PC-9 (cell line): ENCODE results near the gene ZNF148. TPM values are rescaled to one million over a fixed set of nuclear protein-coding genes. Genes with fewer than 3 reads are reported as not detected.

Experiments used
- BruUV-seq: library from RNA; stranded (reverse); fragments of 400-500 nt; replicated peaks from 2 replicates; lab custom pipeline; 2021; lab: Mats Ljungman, UMichigan
- CTCF ChIA-PET: fragments of 300-600 bp; sonication (Branson Sonifier 250); formaldehyde crosslinking; loops from one replicate; lab custom pipeline; 2022; ENCODE audit warnings: antibody characterized with exemption; lab: Charles Lee
- POLR2A ChIA-PET: fragments of 300-600 bp; sonication (Branson Sonifier 250); formaldehyde crosslinking; loops from one replicate; lab custom pipeline; 2022; ENCODE audit warnings: antibody characterized with exemption; ENCODE audit not compliant: unreplicated experiment; lab: Charles Lee
- DNase-seq, 2 experiments: peaks; one replicate each; pipeline versions ENCODE4 v3.0.0 to v3.0.0-alpha.2; 2015 to 2022; ENCODE audit warnings: mixed read lengths in 1 of 2
- H2AFZ ChIP-seq: fragments of 200-600 bp; sonication (generic); 2 replicates; pipeline ENCODE4 v1.8.1; 2017; ENCODE audit warnings: antibody characterized with exemption
- H3F3A ChIP-seq: fragments of 200-600 bp; sonication (generic); 2 replicates; pipeline ENCODE4 v1.8.1; 2017; ENCODE audit warnings: antibody characterized with exemption, mild to moderate bottlenecking, low read depth; ENCODE audit not compliant: insufficient read depth
- H3K27ac ChIP-seq: fragments of 200-600 bp; sonication (generic); 2 replicates; pipeline ENCODE4 v1.6.1; 2016; ENCODE audit warnings: mixed run types
- H3K27me3 ChIP-seq: fragments of 200-600 bp; sonication (generic); 2 replicates; pipeline ENCODE4 v1.6.1; 2016; ENCODE audit warnings: low read depth, mixed run types; ENCODE audit not compliant: insufficient read depth
- H3K36me3 ChIP-seq: fragments of 200-600 bp; sonication (generic); 2 replicates; pipeline ENCODE4 v1.6.1; 2016; ENCODE audit warnings: low read depth, mixed run types
- H3K4me1 ChIP-seq: fragments of 200-600 bp; sonication (generic); replicated peaks from 2 replicates; pipeline ENCODE4 v1.6.1; 2016; ENCODE audit warnings: mixed run types; ENCODE audit not compliant: insufficient read depth
- H3K4me2 ChIP-seq: fragments of 200-600 bp; sonication (generic); 2 replicates; pipeline ENCODE4 v1.6.1; 2017; ENCODE audit warnings: mixed run types
- H3K4me3 ChIP-seq: fragments of 200-600 bp; sonication (generic); 2 replicates; pipeline ENCODE4 v1.6.1; 2016; ENCODE audit warnings: mixed run types
- H3K79me2 ChIP-seq: fragments of 200-600 bp; sonication (generic); 2 replicates; pipeline ENCODE4 v1.6.1; 2017; ENCODE audit warnings: low read depth, mixed run types
- H3K9me2 ChIP-seq: fragments of 200-600 bp; sonication (generic); 2 replicates; pipeline ENCODE4 v1.8.1; 2017; ENCODE audit warnings: mild to moderate bottlenecking; ENCODE audit not compliant: insufficient read depth
- H3K9me3 ChIP-seq: fragments of 200-600 bp; sonication (generic); 2 replicates; pipeline ENCODE4 v1.8.1; 2016; ENCODE audit warnings: low read depth; ENCODE audit not compliant: insufficient read depth
- H4K20me1 ChIP-seq: fragments of 200-600 bp; sonication (generic); 2 replicates; pipeline ENCODE4 v1.8.1; 2017; ENCODE audit not compliant: insufficient read depth
- EZH2 ChIP-seq: fragments of 200-600 bp; sonication (generic); IDR thresholded peaks from 2 replicates; pipeline ENCODE4 v1.8.0; 2017; ENCODE audit warnings: antibody characterized with exemption, low read depth
- intact Hi-C: fragments of 100-400 bp; cut with micrococcal nuclease; formaldehyde crosslinking; loops from one replicate; pipeline ENCODE4 v1.10.0; 2022; ENCODE audit not compliant: unreplicated experiment
- total RNA-seq: library from RNA; stranded (reverse); gene quantifications from 2 replicates; pipeline ENCODE4 v1.2.3, GENCODE V29; 2021
- TF ChIP-seq, protein P1 (sequence below): fragments of 200-600 bp; sonication (generic); conservative IDR thresholded peaks from 2 replicates; pipeline ENCODE4 v1.6.1; 2017; ENCODE audit warnings: mixed run types, antibody characterized with exemption, mild to moderate bottlenecking, moderate library complexity

Gene ZNF148
- total RNA-seq, 1 experiment from 2014 or later, result 62.6 TPM

DNA sequence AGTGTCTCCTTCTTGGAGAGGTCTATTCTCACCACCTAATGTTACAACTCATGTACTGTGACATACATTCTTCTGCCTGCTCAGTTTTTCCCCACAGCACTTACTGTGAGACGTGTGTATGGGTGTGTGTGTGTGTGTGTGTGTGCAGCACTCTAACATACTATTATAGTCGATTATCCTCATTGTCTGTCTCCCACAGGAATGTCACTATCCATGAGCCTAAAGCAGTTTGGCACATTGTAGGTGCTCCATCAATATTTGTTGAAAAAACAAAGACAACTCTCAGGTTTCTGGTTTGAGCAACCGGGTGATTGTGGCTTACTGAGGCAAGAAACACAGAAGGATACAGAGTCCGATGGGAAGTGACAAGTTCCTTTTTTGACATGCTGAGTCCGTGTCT lies 8.6 kb upstream of the ZNF148 start:
- Histone ChIP-seq H3K4me2 (no peak overlapping the region), H3K9me3 (no peaks in the 10 kb centered on the region), H3K4me1 (peaks cover 14% of the 10 kb centered on the region; the same call in 1 of the 2 replicates), H3K36me3 (no peaks in the 10 kb centered on the region), H4K20me1 (no peaks in the 10 kb centered on the region; the same call in 1 of the 2 replicates), H3K4me3 (no peak overlapping the region), H3K27ac (no peak overlapping the region), H3K27me3 (no peaks in the 10 kb centered on the region), H3F3A (0 out of 2 replicates have a peak, but pooled peaks cover 5% of the 10 kb centered on the region), H2AFZ (no peak overlapping the region), H3K9me2 (no peaks in the 10 kb centered on the region), H3K79me2 (no peaks in the 10 kb centered on the region)
- BruUV-seq, result no TSS peak
- no peak for TF ChIP-seq EZH2
- TF ChIP-seq, protein P1, sequence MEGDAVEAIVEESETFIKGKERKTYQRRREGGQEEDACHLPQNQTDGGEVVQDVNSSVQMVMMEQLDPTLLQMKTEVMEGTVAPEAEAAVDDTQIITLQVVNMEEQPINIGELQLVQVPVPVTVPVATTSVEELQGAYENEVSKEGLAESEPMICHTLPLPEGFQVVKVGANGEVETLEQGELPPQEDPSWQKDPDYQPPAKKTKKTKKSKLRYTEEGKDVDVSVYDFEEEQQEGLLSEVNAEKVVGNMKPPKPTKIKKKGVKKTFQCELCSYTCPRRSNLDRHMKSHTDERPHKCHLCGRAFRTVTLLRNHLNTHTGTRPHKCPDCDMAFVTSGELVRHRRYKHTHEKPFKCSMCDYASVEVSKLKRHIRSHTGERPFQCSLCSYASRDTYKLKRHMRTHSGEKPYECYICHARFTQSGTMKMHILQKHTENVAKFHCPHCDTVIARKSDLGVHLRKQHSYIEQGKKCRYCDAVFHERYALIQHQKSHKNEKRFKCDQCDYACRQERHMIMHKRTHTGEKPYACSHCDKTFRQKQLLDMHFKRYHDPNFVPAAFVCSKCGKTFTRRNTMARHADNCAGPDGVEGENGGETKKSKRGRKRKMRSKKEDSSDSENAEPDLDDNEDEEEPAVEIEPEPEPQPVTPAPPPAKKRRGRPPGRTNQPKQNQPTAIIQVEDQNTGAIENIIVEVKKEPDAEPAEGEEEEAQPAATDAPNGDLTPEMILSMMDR, result no peak
- ChIA-PET CTCF (no interaction called here), POLR2A (no interaction called here)
- DNase-seq, result no peak
- intact Hi-C loops, result no loop called here

DNA sequence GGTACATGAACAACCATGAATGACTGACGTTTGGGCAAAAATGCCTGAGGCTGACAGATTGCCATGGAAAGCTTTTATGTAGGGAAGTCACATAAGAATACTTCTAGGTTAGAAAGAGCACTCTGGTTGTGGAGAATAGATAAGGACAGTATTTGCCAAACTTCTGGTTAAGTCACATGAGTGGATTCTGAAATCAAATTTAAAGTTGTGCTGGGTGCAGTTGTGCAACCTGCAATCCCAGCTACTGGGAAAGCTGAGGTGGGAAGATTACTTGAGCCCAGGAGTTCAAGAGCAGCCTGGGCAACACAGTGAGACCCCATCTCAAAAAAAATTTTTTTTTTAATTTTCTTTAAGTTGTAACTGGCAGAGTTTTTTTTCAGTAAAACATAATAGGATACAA lies 7.2 kb upstream of the ZNF148 start:
- no TSS peak for BruUV-seq
- no peak for DNase-seq
- no peak overlapping the region; the same call in 1 of the 2 replicates for H3K27ac ChIP-seq
- H3K4me2 ChIP-seq, result peak overlapping the region; percentile 23; the same call in 1 of the 2 replicates
- H3K4me1 ChIP-seq, result peaks cover 14% of the 10 kb centered on the region; the same call in 1 of the 2 replicates
- intact Hi-C loops, result no loop called here
- no peaks in the 10 kb centered on the region for H3K79me2 ChIP-seq
- 0 out of 2 replicates have a peak, but pooled peaks cover 5% of the 10 kb centered on the region for H3F3A ChIP-seq
- no peaks in the 10 kb centered on the region for H3K9me2 ChIP-seq
- H3K36me3 ChIP-seq, result no peaks in the 10 kb centered on the region
- H2AFZ ChIP-seq, result no peak overlapping the region
- CTCF ChIA-PET, result no interaction called here
- no peaks in the 10 kb centered on the region; the same call in 1 of the 2 replicates for H4K20me1 ChIP-seq
- H3K4me3 ChIP-seq, result no peak overlapping the region
- H3K9me3 ChIP-seq, result no peaks in the 10 kb centered on the region
- TF ChIP-seq, protein P1, result no peak
- no peak for TF ChIP-seq EZH2
- POLR2A ChIA-PET, result interaction anchor here (0.6 kb wide), 1 partner anchor 464 kb away, joined by 6 read pairs; no protein-coding TSS in a partner anchor
- H3K27me3 ChIP-seq, result no peaks in the 10 kb centered on the region

DNA sequence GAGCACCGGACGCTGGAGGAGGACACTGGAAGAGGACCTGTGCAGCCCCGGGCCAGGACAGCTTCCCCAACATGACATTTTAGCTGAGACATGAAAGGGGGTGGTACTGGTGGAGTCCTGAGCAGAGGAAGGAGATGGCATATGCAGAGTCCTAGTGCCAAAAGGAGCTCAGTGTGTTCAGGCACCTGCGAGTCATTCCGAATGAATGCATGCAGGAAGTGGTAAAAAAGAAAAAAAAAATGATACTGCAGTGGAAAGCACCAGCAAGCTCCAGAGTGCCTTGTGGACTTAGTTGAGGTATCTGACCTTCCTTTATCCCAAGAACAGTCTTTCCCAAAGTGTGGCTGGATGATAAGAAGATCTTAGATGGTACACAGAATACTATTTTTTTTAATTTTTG lies 6.6 kb upstream of the ZNF148 start:
- BruUV-seq, result no TSS peak
- intact Hi-C loops, result no loop called here
- H3F3A ChIP-seq, result 0 out of 2 replicates have a peak, but pooled peaks cover 6% of the 10 kb centered on the region
- no peak overlapping the region for H2AFZ ChIP-seq
- no peaks in the 10 kb centered on the region for H3K36me3 ChIP-seq
- peak; percentile 27 to 75 for DNase-seq
- H3K4me1 ChIP-seq, result peaks cover 16% of the 10 kb centered on the region
- no peak overlapping the region; the same call in 1 of the 2 replicates for H3K27ac ChIP-seq
- CTCF ChIA-PET, result interaction anchor here (0.8 kb wide), 1 partner anchor 376 kb away, joined by 4 read pairs; no protein-coding TSS in a partner anchor
- H3K9me2 ChIP-seq, result no peaks in the 10 kb centered on the region
- no peak overlapping the region for H3K4me3 ChIP-seq
- TF ChIP-seq, protein P1, result no peak
- TF ChIP-seq EZH2, result no peak
- no peaks in the 10 kb centered on the region for H3K27me3 ChIP-seq
- POLR2A ChIA-PET, result interaction anchor here (0.6 kb wide), 5 partner anchors 20 to 515 kb away, joined by 3 to 18 read pairs (median 6); no protein-coding TSS in a partner anchor
- no peaks in the 10 kb centered on the region; the same call in 1 of the 2 replicates for H4K20me1 ChIP-seq
- peak overlapping the region; percentile 23; the same call in 1 of the 2 replicates for H3K4me2 ChIP-seq
- peaks cover 1% of the 10 kb centered on the region; the same call in 1 of the 2 replicates for H3K79me2 ChIP-seq
- H3K9me3 ChIP-seq, result no peaks in the 10 kb centered on the region
